PFSK-1 (cell line): Measurements from ENCODE around the gene SPATA3.

Experiments
- FOXP2 ChIP-seq: optimal IDR thresholded peaks from 2 replicates; pipeline ENCODE3; 2011; ENCODE audit warnings: borderline replicate concordance, control low read depth, inconsistent platforms; ENCODE audit not compliant: insufficient read depth; ENCODE audit errors: extremely low read length, extremely low read depth
- POLR2AphosphoS5 ChIP-seq: IDR thresholded peaks from 2 replicates; pipeline ENCODE4 v1.6.1; 2012; ENCODE audit warnings: low read depth, mild to moderate bottlenecking, control low read depth, low read length, moderate library complexity
- REST ChIP-seq, 2 experiments: IDR thresholded peaks; 2 replicates each; pipeline versions ENCODE4 v1.6.1 to v1.8.0; 2011 to 2012; ENCODE audit warnings: low read depth in 2 of 2, low read length in 2 of 2, control low read depth in 1 of 2, inconsistent platforms in 1 of 2, mild to moderate bottlenecking in 1 of 2, moderate library complexity in 1 of 2; ENCODE audit not compliant: insufficient read depth in 1 of 2
- SIN3A ChIP-seq: IDR thresholded peaks from 2 replicates; pipeline ENCODE4 v1.6.1; 2012; ENCODE audit warnings: mild to moderate bottlenecking, low read length, moderate library complexity, borderline replicate concordance; ENCODE audit not compliant: insufficient read depth
- TAF1 ChIP-seq: IDR thresholded peaks from 2 replicates; pipeline ENCODE4 v1.6.1; 2012; ENCODE audit warnings: low read length, control low read depth, borderline replicate concordance; ENCODE audit not compliant: insufficient read depth

Gene SPATA3

GRCh38 chr2:230991598-230991997, 4.3 kb upstream of the SPATA3 start:
- TF ChIP-seq REST (IDR thresholded peaks at IDR 0.05; ENCODE audit: insufficient read depth in 1 of 2, low read depth in 2 of 2, low read length in 2 of 2) (no peak), POLR2AphosphoS5 (no peak), SIN3A (no peak), TAF1 (no peak)

- no peak for TF ChIP-seq TAF1
- no peak for TF ChIP-seq SIN3A
- TF ChIP-seq FOXP2 = no peak
- no peak for TF ChIP-seq REST (IDR thresholded peaks at IDR 0.05; ENCODE audit: insufficient read depth in 1 of 2, low read depth in 2 of 2, low read length in 2 of 2)
- TF ChIP-seq POLR2AphosphoS5 = no peak
These were observed 740 bp downstream of the SPATA3 start for GRCh38 chr2:230996661-230997060.

GRCh38 chr2:230998882-230999281, 3.0 kb downstream of the SPATA3 start:
- TF ChIP-seq SIN3A (no peak), POLR2AphosphoS5 (no peak), FOXP2 (no peak), TAF1 (no peak), REST (IDR thresholded peaks at IDR 0.05; ENCODE audit: insufficient read depth in 1 of 2, low read depth in 2 of 2, low read length in 2 of 2) (no peak)

GRCh38 chr2:230999477-230999876, 3.6 kb downstream of the SPATA3 start:
- TF ChIP-seq FOXP2 (no peak), SIN3A (no peak), REST (IDR thresholded peaks at IDR 0.05; ENCODE audit: insufficient read depth in 1 of 2, low read depth in 2 of 2, low read length in 2 of 2) (no peak), POLR2AphosphoS5 (no peak), TAF1 (no peak)

GRCh38 chr2:231000211-231000904, 4.4 kb downstream of the SPATA3 start:
- TF ChIP-seq SIN3A = no peak
- no peak for TF ChIP-seq POLR2AphosphoS5
- no peak for TF ChIP-seq FOXP2
- no peak for TF ChIP-seq REST (IDR thresholded peaks at IDR 0.05; ENCODE audit: insufficient read depth in 1 of 2, low read depth in 2 of 2, low read length in 2 of 2)
- no peak for TF ChIP-seq TAF1
